Measurements from ENCODE around the gene PRKCA.

DNA sequence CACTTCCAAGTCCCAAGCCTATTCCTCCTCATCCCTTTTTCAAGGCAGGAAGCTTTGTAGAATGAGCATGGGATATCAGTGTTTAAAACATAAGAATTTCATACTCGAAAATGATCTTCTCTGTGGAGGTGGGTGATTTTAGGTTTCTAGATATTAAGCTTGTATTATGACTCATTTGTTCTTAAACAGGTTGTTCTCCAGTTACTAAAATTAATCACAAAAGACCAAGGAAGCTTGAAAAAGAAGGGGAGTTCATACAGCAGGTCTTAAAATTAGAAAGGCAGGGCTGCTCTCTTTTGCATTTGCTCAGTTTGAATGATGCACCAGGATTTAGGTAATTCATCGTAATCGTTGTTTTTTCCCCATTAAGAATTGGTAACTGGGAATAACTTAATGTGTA is 208.7 kb downstream of the PRKCA start:
- TF ChIP-seq, protein P1, sequence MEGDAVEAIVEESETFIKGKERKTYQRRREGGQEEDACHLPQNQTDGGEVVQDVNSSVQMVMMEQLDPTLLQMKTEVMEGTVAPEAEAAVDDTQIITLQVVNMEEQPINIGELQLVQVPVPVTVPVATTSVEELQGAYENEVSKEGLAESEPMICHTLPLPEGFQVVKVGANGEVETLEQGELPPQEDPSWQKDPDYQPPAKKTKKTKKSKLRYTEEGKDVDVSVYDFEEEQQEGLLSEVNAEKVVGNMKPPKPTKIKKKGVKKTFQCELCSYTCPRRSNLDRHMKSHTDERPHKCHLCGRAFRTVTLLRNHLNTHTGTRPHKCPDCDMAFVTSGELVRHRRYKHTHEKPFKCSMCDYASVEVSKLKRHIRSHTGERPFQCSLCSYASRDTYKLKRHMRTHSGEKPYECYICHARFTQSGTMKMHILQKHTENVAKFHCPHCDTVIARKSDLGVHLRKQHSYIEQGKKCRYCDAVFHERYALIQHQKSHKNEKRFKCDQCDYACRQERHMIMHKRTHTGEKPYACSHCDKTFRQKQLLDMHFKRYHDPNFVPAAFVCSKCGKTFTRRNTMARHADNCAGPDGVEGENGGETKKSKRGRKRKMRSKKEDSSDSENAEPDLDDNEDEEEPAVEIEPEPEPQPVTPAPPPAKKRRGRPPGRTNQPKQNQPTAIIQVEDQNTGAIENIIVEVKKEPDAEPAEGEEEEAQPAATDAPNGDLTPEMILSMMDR (IDR thresholded peaks at IDR 0.05), result no peak
- TF ChIP-seq EP300 (IDR thresholded peaks at IDR 0.05), result no peak
- no peak for TF ChIP-seq POLR2AphosphoS5 (IDR thresholded peaks at IDR 0.05)

All from gastroesophageal sphincter (tissue), 3 donors.